Hematopoietic multipotent progenitor cell treated with erythropoietin and hydrocortisone succinate and interleukin-3 and kit ligand, for 8 days (in vitro differentiated cells): ENCODE results near the gene CLCN3.
"Not testable (repeated sequence)": the region's sequence is repeated elsewhere in the genome, so short reads cannot be mapped to it uniquely, and the experiment has no call there.

Experiments used
- DNase-seq: peaks from one replicate; pipeline ENCODE4 v3.0.0-alpha.2; 2015

Gene CLCN3

DNA sequence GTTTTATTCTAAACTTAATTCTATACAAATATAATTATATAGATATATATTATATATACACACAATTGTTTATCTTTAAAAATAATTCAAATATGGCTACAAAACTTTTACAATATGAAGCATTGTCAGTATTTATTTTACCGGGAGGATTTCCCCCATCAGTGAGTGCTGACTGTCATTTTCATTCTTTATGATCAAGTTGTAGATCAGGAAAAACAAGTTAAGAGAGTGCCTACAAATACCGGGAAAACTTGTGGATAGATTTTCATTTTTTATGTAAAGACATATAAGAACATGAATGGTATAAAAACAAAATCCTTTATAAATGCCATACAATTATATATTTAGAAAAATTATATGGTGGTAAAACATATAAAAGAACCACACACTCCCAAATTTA is 37.8 kb downstream of the CLCN3 start:
- DNase-seq = no peak

DNA sequence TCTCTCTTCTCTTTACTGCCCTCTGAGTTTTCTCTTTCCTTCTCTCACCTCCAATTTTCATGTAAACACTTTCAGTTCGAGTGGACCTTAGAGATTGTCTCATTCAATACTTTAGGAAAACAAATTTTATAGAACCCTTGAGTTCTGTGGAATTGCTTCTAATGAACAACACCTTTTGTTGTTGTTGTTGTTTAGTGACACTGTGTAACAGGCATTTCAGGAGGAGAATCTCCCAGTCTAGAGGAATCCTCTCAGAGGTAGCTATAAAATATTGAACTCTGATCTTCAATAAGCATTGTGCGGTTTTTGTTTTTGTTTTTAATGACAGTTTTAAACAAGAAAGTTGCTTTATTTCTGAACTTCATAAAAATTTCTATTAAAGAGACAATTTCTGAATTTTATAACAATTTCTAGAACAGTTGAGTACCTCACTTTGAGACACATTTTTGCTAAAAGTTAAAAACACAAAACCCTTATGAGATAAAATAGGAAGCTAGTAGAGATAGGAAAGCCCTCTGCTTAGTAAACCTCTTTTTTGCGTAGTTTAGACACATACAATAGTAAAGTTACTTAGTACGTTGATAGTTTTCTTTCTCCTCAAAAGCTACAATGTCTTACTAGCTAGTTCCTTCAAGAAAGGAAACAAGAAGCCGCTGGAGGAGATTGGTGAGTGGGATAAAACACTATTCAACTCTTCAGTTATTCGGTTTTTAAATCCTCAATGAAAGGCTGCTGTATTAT is 38.8 kb downstream of the CLCN3 start:
- no peak for DNase-seq

DNA sequence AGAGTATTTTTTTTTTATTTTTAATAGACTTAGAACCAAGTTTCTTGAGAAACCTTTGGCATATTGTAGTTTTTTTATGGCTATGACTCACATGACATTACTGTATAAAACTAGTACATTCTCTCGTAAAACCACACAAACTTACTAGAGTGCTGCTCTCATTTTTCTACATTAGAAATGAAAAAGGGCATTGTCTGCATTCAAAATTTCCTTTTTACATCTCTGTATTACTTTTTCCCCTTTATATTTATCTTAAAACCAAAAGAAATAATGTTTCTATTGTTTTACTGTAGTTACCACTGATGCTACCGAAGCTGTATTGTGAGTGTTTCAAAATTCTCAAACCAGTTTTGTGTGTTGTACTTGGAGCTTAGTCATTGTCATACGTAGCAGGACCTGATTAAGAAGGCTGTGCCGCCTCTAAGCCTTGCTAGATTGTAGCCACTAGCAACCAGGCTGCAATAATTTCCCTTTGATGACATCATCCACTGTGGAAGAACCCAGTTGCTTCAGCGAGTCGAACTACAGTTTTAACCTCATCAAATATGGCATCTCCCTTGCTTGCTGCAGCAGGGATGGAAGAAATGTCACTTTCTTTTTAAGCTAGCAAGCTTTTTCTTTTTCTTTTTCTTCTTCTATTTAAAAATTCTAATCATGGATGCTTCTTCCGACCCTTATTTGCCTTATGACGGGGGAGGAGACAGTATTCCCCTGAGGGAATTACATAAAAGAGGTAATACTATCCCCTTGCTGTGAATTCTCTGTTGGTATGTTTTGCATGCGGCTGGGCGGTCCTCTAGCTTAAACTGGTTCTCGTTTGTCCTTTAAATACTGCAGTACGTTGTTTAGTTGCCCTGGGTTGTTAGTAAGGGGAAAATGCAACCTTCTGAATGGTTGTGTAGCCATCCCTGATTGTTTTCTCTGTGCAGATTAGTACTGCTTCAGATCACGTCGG is 39.6 kb downstream of the CLCN3 start:
- DNase-seq = peak; percentile 98

DNA sequence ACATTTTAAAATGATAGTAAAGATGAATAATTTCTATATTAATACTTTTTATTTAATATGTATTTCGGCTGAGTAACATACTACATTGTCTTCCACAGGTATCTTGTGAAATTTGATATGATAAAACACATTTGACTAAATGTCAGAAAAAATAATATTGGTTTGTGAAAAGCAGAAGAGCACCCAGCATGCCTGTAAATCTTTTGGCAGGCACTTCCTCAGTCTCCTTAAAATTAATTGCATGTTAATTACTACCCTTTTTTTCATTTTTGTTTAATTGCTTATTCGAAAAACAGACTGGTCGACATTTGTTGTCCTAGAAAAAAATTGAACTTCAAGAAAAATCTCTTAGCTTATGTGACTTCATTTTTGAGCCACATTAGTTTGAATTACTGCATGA is 40.6 kb downstream of the CLCN3 start:
- DNase-seq = no peak

DNA sequence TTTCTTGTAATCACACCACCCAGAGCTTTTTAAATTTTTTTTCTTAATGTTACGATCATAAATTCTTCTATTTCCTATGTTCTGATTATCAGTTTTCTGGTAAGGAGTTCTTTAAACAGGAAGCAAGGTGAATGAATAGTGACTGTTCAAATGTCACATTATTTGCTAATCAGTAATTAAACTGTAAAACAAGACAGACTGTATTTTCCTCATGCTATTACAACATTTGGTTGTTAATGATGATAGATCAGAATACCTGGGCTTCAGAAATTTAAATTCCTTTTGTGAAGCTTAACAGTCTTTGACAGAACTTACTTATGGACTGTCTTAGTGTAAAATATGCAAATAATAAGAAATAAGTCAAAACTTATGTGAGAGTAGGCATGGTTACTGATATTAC is 41.4 kb downstream of the CLCN3 start:
- DNase-seq = no peak

DNA sequence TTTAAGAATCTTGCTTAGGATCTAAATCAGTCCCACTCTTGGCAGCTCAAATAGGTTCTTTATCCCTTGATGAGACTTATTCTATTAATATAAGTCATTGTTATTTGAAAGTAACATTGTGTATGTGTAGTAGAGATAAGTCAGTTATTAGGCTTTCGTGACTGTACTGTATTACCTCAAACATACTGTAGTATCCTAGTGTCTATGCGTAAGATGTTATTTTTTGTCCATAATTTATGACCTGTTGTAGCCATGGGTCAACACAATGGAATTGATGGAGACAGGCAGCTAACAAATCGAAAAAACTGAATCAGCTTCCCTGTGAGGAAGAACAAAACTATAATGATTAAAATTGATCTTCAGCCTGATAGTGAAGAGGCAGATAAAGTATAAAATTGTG is 41.8 kb downstream of the CLCN3 start:
- no peak for DNase-seq

DNA sequence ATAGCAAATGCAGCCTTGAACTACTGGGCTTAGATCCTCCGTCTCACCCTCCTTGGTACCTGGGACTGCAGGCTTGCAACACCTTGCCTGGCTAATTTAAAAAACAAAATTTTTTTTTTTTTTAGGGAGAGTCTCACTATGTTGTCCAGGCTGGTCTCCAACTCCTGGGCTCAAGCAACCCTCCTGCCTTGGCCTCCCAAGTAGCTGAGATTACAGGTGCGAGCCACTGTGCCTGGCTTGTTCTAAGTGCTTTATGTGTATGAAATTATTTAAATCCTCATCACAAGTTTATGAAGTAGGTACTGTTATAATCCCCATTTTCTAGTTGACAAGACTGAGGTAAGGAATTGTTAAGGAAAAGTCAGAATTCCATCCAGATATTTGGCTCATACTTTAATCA is 43.0 kb downstream of the CLCN3 start:
- no peak for DNase-seq

DNA sequence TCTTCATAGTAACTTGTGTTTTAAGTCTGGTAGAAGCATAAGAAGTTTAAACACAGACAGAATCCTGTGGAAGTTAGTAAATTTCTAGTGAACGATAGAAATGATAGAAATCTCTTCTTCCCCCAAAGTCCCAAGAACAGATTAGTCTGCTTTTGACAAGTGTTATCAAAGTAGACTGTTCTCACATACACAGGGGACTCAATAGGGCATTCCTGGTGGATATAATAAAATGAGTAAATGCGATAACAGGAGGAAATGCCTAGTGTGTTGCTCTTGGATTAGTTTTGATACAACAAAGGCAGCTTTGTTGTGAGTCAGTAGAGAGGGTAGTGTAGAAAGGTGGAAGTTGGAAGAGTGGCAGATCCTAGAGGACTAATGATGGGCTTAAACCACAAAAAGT is 43.5 kb downstream of the CLCN3 start:
- no peak for DNase-seq

DNA sequence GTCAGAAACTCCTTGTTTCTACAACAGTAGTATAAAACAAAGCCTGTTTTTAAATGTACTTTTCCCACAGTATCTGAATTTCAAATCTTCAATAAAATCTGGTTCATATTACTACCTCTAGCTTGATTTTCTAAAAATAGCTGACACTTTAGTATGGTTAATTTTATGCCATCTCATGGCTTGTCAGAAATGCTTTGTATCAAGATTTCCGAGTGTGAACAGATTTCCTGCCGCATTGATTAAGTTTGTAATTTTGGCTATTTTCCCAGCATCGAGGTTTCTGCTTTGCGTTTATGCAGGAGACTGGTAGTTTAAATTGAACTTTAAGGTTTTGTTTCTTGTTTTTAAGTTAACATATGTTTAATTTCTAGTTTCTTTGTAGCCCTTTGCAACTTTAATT is 44.2 kb downstream of the CLCN3 start:
- DNase-seq = peak; percentile 64

DNA sequence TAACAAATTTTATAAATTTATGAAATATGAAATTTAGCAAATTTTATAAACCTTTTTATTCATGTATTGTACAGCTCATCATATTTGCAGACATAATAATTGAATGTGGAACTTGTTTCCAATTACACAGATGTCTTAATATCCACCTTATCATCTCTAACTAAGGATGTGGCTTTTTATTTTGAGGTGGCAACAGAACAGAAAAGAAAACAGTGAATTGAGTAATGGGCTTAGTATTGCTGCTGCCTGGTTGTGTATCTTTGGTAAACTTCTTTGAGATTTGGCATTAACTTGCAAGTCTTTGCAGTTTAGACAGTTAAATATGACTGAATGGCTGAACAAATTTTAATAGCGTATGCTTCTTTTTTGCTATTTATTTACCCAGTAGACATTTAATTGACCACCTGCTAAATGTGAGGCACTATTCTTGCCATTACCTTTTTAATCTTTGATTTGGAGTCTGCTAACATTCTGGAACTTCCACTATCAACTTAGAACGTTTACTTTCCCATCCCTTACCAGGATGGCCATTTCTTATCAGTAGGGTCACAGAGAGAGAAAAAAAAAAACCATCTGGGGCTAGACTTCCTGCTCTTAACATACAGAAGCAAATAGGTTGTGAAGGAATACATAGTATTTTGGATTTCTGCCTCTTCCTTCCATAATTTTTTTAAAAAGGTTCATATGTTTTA is 44.8 kb downstream of the CLCN3 start:
- peak; percentile 87 for DNase-seq

DNA sequence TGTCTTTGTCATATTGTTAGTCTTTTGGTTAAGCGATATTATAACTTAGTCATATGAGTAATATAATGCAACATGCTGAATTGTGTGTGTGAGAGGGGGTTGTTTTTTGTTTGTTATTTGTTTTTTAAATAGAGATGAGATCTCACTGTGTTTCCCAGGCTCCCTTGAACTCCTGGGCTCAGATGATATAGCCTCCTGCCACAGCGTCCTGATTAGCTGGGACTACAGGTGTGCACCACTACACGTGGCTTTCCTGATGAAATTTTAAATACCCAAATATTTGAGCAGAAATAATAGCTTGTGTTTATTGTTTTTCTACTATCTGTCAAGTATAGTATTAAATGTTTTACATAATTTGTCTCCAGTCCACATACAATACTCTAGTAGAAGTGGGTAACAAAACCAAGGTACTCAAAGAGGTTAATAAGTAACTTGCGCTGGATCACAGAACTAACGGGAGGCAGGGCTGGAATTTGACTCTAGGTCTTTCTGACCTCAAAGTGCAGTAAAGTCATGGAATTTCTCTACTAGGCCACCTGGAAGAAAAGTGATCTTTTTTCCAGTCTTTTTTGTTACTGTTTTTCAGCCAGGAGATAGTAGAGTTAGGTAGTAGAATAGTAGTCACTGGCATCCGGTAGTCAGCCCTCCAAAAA is 47.8 kb downstream of the CLCN3 start:
- no peak for DNase-seq

DNA sequence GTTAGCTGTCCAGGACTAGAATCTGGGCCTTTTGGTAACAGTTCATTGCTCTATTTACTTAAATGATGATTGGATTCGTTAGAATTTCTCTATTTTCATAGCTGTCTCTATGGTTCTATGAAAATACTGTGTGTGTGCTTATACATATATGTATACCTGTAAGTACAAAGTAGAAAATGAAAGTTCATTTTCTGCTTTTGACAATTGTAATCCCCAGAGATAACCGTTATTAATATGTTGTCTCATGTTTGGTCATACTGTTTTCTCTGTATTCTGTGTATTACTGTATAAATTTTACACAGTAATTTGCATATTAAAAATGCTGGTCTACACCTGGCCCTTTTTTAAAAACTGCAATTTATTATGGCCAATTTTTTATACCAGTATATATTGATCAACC is 55.4 kb downstream of the CLCN3 start:
- DNase-seq = no peak

DNA sequence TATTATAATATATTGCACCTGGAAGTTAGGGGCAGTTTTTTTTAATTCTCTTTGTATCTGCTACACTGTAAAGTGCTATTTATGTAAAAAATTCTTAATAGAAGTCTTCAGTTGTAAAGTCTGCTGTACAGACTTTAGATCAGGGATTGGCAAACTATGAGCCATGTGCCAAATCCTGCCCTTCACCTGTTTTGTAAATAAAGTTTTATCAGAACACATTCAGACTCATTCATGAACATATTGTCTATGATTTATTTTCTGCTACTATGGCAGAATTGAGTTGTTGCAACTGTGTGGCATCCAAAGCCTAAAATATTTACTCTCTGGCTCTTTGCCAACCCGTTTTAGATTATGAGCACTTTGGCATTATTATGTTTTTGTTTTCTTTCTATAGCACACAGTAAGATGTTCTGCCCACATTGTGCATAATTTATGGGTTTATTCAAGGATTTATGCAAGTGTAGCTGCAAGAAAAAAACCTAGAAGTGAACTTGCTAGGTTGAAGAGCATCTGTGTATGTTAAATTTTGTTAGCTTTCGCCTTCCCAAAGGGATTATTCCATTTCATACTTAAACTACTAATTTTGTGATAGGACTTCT is 56.9 kb downstream of the CLCN3 start:
- DNase-seq = no peak

DNA sequence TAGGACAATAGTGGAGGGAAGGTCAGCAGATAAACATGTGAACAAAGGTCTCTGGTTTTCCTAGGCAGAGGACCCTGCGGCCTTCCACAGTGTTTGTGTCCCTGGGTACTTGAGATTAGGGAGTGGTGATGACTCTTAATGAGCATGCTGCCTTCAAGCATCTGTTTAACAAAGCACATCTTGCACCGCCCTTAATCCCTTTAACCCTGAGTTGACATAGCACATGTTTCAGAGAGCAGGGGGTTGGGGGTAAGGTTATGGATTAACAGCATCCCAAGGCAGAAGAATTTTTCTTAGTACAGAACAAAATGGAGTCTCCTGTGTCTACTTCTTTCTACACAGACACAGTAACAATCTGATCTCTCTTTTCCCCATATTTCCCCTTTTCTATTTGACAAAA is 58.1 kb downstream of the CLCN3 start:
- not testable (repeated sequence) for DNase-seq

DNA sequence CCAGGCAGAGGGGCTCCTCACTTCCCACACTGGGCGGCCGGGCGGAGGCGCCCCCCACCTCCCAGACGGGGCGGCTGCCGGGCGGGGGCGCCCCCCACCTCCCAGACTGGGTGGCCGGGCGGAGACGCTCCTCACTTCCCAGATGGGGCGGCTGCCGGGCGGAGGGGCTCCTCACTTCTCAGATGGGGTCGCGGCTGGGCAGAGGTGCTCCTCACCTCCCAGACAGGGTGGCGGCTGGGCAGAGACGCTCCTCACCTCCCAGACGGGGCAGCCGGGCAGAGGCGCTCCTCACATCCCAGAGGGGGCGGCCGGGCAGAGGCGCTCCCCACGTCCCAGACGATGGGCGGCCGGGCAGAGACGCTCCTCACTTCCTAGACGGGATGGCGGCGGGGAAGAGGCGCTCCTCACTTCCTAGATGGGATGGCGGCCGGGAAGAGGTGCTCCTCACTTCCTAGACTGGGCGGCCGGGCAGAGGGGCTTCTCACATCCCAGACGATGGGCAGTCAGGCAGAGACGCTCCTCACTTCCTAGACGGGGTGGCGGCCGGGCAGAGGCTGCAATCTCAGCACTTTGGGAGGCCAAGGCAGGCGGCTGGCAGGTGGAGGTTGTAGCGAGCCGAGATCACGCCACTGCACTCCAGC is 58.7 kb downstream of the CLCN3 start:
- DNase-seq = not testable (repeated sequence)

DNA sequence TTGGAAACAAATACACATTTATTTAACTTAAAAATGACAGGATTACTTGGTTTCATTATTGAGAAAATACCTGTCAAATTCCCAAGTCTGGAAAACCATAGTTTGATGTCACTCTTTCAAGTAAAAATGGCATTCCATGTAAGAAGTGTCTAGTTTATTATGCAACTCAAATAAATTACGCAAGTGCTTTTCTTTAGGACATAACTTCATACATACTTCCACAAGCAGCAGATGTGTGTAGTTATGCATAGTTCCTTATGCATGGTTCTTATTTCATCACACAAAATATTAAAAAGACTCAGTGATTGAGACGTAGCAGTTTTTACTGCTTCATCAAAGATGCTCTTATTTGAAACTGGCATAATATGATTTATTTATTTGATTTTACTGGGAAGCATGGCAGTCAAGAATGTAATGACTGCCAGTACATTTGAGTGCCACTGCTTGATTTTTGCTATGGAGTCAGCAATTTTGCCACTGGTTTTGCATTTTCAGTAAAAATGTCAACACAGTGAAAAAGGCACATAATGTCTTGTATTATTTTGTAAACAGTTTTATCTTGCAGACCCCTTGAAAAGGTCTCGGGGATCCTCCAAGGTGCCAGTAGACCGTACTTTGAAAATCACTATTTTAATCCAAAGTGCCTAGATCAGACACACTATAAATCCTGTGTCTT is 62.1 kb downstream of the CLCN3 start:
- DNase-seq = no peak

DNA sequence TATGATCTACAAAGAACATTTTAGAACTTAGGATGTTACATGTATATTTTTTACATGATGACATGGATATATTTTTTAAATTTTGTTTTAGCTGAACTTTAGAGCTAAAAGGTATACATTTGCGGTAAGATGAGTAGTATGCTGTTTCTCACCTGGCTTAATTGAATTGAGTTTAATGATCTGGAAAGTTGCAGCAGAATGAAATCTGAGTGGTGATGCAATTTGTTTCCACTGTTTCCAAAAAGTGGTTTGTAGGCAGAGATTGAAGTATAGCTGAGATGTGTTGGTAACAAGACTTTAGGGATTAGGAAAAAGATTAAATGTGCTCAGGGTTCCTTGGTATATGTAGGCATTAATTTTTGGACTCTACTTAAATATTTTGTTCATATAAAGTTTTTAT is 69.3 kb downstream of the CLCN3 start:
- no peak for DNase-seq

DNA sequence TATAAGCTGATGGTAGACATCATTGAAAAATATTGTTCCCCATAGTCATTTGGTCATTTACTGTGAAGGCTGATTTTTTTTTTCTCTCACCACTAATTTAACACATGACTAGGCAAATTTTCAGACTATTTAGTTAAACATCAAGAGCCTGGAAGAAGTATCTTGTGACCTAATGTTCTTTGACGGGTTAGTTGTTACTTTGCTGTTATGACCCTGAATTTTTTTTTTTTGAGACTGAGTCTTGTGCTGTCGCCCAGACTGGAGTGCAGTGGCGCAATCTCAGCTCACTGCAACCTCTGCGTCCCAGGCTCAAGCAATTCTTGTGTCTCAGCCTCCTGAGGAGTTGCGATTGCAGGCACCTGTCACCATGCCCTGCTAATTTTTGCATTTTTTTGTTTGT is 70.4 kb downstream of the CLCN3 start:
- DNase-seq = no peak

DNA sequence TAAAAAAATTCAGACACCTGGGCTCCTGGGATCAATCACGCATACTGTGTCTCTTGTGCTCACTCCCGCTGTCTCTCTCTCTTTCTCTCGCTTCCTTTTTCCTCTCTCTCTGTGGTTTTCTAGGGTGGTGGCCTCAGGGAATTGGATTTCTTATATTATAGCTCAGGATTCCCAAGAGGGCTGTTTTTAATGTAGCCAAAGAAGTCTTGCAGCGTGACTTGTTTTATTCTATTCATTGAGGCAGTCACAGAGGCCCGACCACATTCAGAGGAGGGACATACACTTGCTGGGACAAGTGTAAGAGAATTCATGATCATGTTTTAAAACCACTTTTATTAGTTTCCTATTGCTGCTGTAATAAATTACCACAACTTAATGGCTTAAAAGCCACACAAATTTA is 78.0 kb downstream of the CLCN3 start:
- DNase-seq = no peak

DNA sequence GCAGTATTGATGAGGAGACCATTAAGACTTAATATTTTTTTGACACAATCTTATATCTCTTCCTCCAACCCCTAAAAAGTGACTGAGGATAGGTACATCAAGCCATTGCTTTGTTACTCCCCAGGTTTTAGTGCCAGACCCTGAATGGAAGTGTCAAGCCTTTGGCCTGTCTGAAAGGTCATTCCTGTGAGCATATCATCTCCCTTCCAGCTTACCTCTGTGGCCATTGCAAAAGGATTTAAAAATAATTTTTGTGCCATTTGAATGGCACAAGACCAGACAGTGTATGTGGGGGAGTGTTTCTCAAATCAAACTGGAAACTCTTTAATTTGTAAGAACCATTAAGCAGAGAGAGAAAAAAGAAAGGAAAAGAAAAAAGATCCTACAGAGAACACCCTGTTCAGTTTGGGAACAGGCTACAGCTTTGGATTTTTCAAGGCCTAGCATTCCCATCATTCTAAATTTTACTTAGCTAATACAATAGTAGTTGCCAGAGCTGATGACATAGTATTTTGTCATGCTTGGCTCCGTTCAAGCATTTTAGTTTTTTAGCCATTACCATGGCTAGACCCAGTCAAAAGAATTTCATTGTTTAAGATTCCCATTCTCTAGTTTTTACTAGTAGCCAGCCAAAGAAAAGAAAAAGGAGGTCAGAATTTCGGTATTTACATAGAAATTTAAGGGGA is 87.7 kb downstream of the CLCN3 start:
- DNase-seq = no peak

DNA sequence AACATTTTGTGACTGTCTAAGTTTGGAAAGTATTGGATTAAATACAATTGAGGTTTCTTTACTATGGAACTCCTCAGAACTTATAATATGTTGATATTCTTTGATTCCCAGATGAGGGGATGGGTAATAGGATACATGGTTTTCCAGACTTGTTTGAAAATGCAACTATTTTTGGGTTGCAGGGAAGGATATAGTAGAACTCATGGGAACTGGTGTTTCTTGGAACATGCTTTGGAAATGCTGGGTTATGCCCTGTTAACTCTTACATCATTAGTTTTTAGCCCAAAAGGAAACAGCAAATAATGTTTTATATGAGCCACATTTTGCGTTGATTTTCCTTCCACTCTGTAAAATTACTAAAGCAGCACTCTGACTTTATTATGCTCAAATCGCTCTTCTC is 95.4 kb downstream of the CLCN3 start:
- no peak for DNase-seq
